Caco-2 (cell line): Measurements from ENCODE around the gene PTPRN2. TPM values are rescaled to one million over a fixed set of nuclear protein-coding genes. Genes with fewer than 3 reads are reported as not detected.

Source experiments
- BruUV-seq: library from RNA; stranded (reverse); fragments of 400-500 nt; replicated peaks from 2 replicates; lab custom pipeline; 2021; lab: Mats Ljungman, UMichigan
- CTCF ChIA-PET: fragments of 300-600 bp; sonication (Branson Sonifier 250); formaldehyde crosslinking; loops from one replicate; lab custom pipeline; 2022; ENCODE audit warnings: antibody characterized with exemption; lab: Charles Lee
- POLR2A ChIA-PET: fragments of 300-600 bp; sonication (Branson Sonifier 250); formaldehyde crosslinking; loops from one replicate; lab custom pipeline; 2022; ENCODE audit warnings: antibody characterized with exemption; lab: Charles Lee
- DNase-seq, 2 experiments: peaks; one replicate each; pipeline versions ENCODE4 v3.0.0 to v3.0.0-alpha.2; 2020 to 2022
- H3K27me3 ChIP-seq: replicated peaks from 2 replicates; pipeline ENCODE4 v1.6.0; 2011; ENCODE audit warnings: low read length; ENCODE audit not compliant: control insufficient read depth, insufficient read depth
- H3K36me3 ChIP-seq: 2 replicates; pipeline ENCODE4 v1.5.1; 2011; ENCODE audit warnings: low read length; ENCODE audit not compliant: control insufficient read depth, insufficient read depth
- H3K4me1 ChIP-seq: fragments of 250-450 bp; sonication (Bioruptor Pico); 2 replicates; pipeline ENCODE4 v1.5.1; 2020; ENCODE audit warnings: mild to moderate bottlenecking
- H3K4me3 ChIP-seq: 2 replicates; pipeline ENCODE4 v1.5.1; 2011; ENCODE audit warnings: low read depth, mild to moderate bottlenecking, control low read depth, low read length
- H3K9me3 ChIP-seq: fragments of 250-450 bp; sonication (Bioruptor Pico); 2 replicates; pipeline ENCODE4 v1.5.1; 2020; ENCODE audit warnings: mild to moderate bottlenecking, moderate library complexity
- H3K27ac Mint-ChIP-seq: one replicate; pipeline ENCODE4 v1.8.0; 2022; ENCODE audit warnings: mixed read lengths; ENCODE audit not compliant: unreplicated experiment
- H3K27me3 Mint-ChIP-seq: one replicate; pipeline ENCODE4 v1.8.0; 2022; ENCODE audit warnings: mixed read lengths; ENCODE audit not compliant: insufficient read depth, unreplicated experiment
- H3K36me3 Mint-ChIP-seq: one replicate; pipeline ENCODE4 v1.8.0; 2022; ENCODE audit warnings: mild to moderate bottlenecking, mixed read lengths; ENCODE audit not compliant: insufficient read depth, unreplicated experiment
- H3K4me1 Mint-ChIP-seq: one replicate; pipeline ENCODE4 v1.8.0; 2022; ENCODE audit warnings: low read depth, mixed read lengths; ENCODE audit not compliant: unreplicated experiment
- H3K4me3 Mint-ChIP-seq: one replicate; pipeline ENCODE4 v1.8.0; 2022; ENCODE audit warnings: mild to moderate bottlenecking, moderate library complexity, mixed read lengths; ENCODE audit not compliant: unreplicated experiment
- H3K9me3 Mint-ChIP-seq: one replicate; pipeline ENCODE4 v1.8.0; 2022; ENCODE audit warnings: mixed read lengths; ENCODE audit not compliant: unreplicated experiment
- intact Hi-C: fragments of 100-400 bp; cut with micrococcal nuclease; formaldehyde crosslinking; loops from one replicate; pipeline ENCODE4 v1.10.0; 2022; ENCODE audit not compliant: unreplicated experiment
- total RNA-seq: library from RNA; stranded (reverse); gene quantifications from 2 replicates; pipeline ENCODE4 v1.2.3, GENCODE V29; 2022
- TF ChIP-seq, protein P1 (sequence below), 2 experiments: fragments of 200-600 bp in 1 of 2; IDR thresholded peaks; 1 replicate in 1 of 2; 2 replicates in 1 of 2; pipeline versions ENCODE4 v1.5.1 to v1.8.0; 2011 to 2022; ENCODE audit warnings: antibody characterized with exemption in 1 of 2, control low read depth in 1 of 2, inconsistent platforms in 1 of 2, low read depth in 1 of 2, low read length in 1 of 2, mild to moderate bottlenecking in 1 of 2, moderate library complexity in 1 of 2; ENCODE audit not compliant: insufficient read depth in 1 of 2, severe bottlenecking in 1 of 2, unreplicated experiment in 1 of 2

Gene PTPRN2
- total RNA-seq, 1 experiment from 2014 or later = 1.4 TPM

DNA sequence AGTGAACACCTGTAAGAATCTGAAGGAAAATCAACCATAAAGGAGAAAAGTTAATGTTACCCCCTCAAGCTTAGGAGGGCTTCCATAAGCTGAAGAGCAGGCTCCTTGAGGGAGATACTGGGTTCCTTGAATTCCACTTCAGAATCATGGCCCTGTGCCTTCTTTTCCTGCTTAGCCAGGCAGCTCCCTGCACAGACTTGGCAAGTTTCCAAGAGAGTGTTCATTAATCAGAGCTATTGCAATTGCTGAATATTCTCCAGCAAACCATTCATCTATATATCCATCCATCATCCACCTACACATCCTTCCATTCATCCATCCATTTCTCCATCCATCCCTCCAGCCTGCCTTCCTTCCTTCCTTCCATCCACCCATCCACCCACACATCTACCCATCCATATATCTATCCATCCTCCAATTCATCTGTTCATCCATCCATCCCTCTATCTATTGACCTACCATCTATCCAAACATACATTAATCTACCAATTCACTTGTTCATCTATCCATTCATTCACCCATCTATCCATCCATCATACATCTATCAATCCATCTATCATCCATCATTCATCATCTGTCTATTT is 574.4 kb downstream of the PTPRN2 start:
- CTCF ChIA-PET = no interaction called here
- BruUV-seq = no TSS peak

DNA sequence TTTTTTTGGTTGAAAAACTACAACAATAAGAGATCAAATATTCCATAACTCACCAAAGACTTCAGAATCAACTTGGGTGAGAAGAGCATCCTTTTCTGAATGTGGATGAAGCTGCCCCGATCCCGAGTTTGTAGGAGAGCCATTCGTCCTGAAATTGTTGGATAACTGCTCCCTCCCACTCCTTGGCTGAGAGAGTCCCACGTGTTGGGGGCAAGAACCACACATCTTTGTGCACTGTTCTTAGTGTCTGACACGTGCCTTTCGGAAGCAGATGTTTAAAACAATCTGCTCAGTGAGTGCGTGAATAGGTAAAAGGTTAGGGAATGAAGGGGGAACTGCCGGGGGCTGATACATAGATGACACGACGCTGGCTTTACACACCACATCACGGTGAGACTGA is 575.7 kb downstream of the PTPRN2 start:
- H3K4me3 ChIP-seq = no peak overlapping the region
- no peak overlapping the region for H3K4me3 Mint-ChIP-seq
- H3K36me3 Mint-ChIP-seq = no peaks in the 10 kb centered on the region
- no peaks in the 10 kb centered on the region for H3K4me1 ChIP-seq
- TF ChIP-seq, protein P1, sequence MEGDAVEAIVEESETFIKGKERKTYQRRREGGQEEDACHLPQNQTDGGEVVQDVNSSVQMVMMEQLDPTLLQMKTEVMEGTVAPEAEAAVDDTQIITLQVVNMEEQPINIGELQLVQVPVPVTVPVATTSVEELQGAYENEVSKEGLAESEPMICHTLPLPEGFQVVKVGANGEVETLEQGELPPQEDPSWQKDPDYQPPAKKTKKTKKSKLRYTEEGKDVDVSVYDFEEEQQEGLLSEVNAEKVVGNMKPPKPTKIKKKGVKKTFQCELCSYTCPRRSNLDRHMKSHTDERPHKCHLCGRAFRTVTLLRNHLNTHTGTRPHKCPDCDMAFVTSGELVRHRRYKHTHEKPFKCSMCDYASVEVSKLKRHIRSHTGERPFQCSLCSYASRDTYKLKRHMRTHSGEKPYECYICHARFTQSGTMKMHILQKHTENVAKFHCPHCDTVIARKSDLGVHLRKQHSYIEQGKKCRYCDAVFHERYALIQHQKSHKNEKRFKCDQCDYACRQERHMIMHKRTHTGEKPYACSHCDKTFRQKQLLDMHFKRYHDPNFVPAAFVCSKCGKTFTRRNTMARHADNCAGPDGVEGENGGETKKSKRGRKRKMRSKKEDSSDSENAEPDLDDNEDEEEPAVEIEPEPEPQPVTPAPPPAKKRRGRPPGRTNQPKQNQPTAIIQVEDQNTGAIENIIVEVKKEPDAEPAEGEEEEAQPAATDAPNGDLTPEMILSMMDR (IDR thresholded peaks at IDR 0.05; ENCODE audit: insufficient read depth in 1 of 2, low read depth in 1 of 2, low read length in 1 of 2, severe bottlenecking in 1 of 2, unreplicated experiment in 1 of 2) = no peak
- ChIA-PET CTCF (no interaction called here), POLR2A (no interaction called here)
- H3K4me1 Mint-ChIP-seq = no peaks in the 10 kb centered on the region
- H3K36me3 ChIP-seq = no peaks in the 10 kb centered on the region
- DNase-seq = no peak
- peaks cover 10% of the 10 kb centered on the region for H3K9me3 Mint-ChIP-seq
- H3K9me3 ChIP-seq = no peaks in the 10 kb centered on the region
- intact Hi-C loops = no loop called here
- no peak overlapping the region for H3K27ac Mint-ChIP-seq
- H3K27me3 Mint-ChIP-seq = no peaks in the 10 kb centered on the region
- no peaks in the 10 kb centered on the region for H3K27me3 ChIP-seq
- BruUV-seq = no TSS peak

More for the DNA sequence above, 574.4 kb downstream of the PTPRN2 start:
- Histone ChIP-seq H3K4me1 (no peaks in the 10 kb centered on the region), H3K4me3 (no peak overlapping the region), H3K27me3 (no peaks in the 10 kb centered on the region), H3K9me3 (no peaks in the 10 kb centered on the region), H3K36me3 (no peaks in the 10 kb centered on the region)
- Mint-ChIP-seq H3K4me3 (no peak overlapping the region), H3K27me3 (no peaks in the 10 kb centered on the region), H3K9me3 (peaks cover 10% of the 10 kb centered on the region), H3K4me1 (no peaks in the 10 kb centered on the region), H3K36me3 (no peaks in the 10 kb centered on the region), H3K27ac (no peak overlapping the region)
- intact Hi-C loops = no loop called here
- TF ChIP-seq, protein P1 (IDR thresholded peaks at IDR 0.05; ENCODE audit: insufficient read depth in 1 of 2, low read depth in 1 of 2, low read length in 1 of 2, severe bottlenecking in 1 of 2, unreplicated experiment in 1 of 2) = no peak
- DNase-seq = no peak
- POLR2A ChIA-PET = no interaction called here

DNA sequence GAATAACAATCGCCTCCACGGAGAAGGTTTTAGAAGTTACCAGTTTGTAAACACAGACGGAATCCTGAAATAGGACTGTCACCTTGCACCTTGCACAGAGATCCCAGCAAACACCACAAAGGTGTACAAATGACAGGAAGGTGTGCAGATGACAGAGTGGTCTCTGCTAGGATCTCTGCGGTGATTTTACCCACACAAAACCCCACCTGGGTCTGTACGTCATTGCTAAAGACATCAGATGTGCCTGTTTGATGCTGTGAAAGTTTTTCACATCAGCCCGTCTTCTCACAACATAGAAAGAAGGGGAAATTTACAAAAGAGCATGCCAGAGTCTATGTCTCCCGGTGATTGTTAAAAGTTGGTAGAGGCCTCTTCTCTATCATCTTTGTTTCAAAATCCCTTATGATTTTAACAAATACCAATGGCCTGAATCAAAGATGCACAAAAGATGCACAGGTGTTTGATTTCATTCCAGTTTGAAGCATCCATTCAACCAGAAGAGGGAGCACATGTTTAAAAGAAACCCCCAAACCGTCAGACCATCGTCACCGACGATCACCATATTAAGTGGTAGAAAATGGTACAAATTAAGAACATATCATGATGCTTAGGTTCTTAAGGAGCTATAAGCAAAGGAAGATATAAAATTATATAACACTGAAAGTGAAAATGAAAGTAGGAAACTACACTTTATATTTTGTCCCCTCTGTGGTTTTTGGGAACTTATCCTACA is 576.5 kb downstream of the PTPRN2 start:
- Mint-ChIP-seq H3K9me3 (peaks cover 10% of the 10 kb centered on the region), H3K4me3 (no peak overlapping the region), H3K27me3 (no peaks in the 10 kb centered on the region), H3K27ac (no peak overlapping the region), H3K4me1 (no peaks in the 10 kb centered on the region), H3K36me3 (no peaks in the 10 kb centered on the region)
- CTCF ChIA-PET = no interaction called here
- no peaks in the 10 kb centered on the region for H3K9me3 ChIP-seq
- no peak overlapping the region for H3K4me3 ChIP-seq
- H3K36me3 ChIP-seq = no peaks in the 10 kb centered on the region
- POLR2A ChIA-PET = no interaction called here
- no TSS peak for BruUV-seq
- H3K4me1 ChIP-seq = no peaks in the 10 kb centered on the region
- no peak for DNase-seq
- no peaks in the 10 kb centered on the region for H3K27me3 ChIP-seq
- TF ChIP-seq, protein P1 (IDR thresholded peaks at IDR 0.05; ENCODE audit: insufficient read depth in 1 of 2, low read depth in 1 of 2, low read length in 1 of 2, severe bottlenecking in 1 of 2, unreplicated experiment in 1 of 2) = no peak
- intact Hi-C loops = no loop called here
